HepG2 (cell line): Measurements from ENCODE around the gene GIMAP8. TPM values are rescaled to one million over a fixed set of nuclear protein-coding genes. Genes with fewer than 3 reads are reported as not detected.

Experiments
- ATAC-seq: fragments of 200-7000 bp; cut with Tn5 transposase; 3 replicates; pipeline ENCODE4 v1.9.1; 2020; ENCODE audit warnings: mild to moderate bottlenecking, moderate library complexity
- BruUV-seq: library from RNA; stranded (reverse); fragments of 400-500 nt; replicated peaks from 2 replicates; lab custom pipeline; 2021; lab: Mats Ljungman, UMichigan
- CTCF ChIA-PET: fragments of 300-600 bp; formaldehyde crosslinking; extraction: SDS; loops from one replicate; lab custom pipeline; 2021; ENCODE audit warnings: low total read pairs, inconsistent platforms, low intra/inter-chr PET ratio; lab: Yijun Ruan, JAX
- POLR2A ChIA-PET: fragments of 350-600 bp; sonication (Branson Sonifier 250); formaldehyde crosslinking; loops from one replicate; lab custom pipeline; 2020; ENCODE audit warnings: antibody characterized with exemption, inconsistent platforms; lab: Yijun Ruan, JAX
- DNase-seq: peaks from one replicate; pipeline ENCODE4 v3.0.0-alpha.2; 2015; ENCODE audit warnings: low spot score
- FAIRE-seq: peaks from 3 replicates; lab custom pipeline; 2011; peaks lifted over from hg19 to GRCh38; lab: Jason Lieb, UNC
- H2AFZ ChIP-seq: one replicate; pipeline ENCODE4 v1.6.1; 2011; ENCODE audit warnings: low read length, inconsistent platforms
- H3K27ac ChIP-seq: fragments of 300-600 bp; 3 replicates; pipeline ENCODE4 v1.8.0; 2011; ENCODE audit warnings: mixed run types, mild to moderate bottlenecking, mixed read lengths, low read length, inconsistent platforms; ENCODE audit not compliant: insufficient read depth; ENCODE audit errors: extremely low read length
- H3K27me3 ChIP-seq, 2 experiments: fragments of 200-600 bp in 1 of 2; 2 replicates in 1 of 2; 3 replicates in 1 of 2; pipeline versions ENCODE4 v1.6.0 to v1.8.0; 2011; ENCODE audit warnings: low read length in 2 of 2, mild to moderate bottlenecking in 2 of 2, moderate library complexity in 2 of 2, inconsistent platforms in 1 of 2; ENCODE audit not compliant: insufficient read depth in 2 of 2, control insufficient read depth in 1 of 2
- H3K36me3 ChIP-seq, 2 experiments: fragments of 200-600 bp in 1 of 2; replicated peaks in 1 of 2; 2 replicates in 1 of 2; 3 replicates in 1 of 2; pipeline versions ENCODE4 v1.5.1 to v1.8.0; 2011; ENCODE audit warnings: low read length in 2 of 2, inconsistent platforms in 1 of 2; ENCODE audit not compliant: insufficient read depth in 2 of 2, control insufficient read depth in 1 of 2
- H3K4me1 ChIP-seq: 2 replicates; pipeline ENCODE4 v1.5.1; 2012; ENCODE audit warnings: low read length, inconsistent platforms; ENCODE audit not compliant: insufficient read depth
- H3K4me2 ChIP-seq: 2 replicates; pipeline ENCODE4 v1.6.0; 2011; ENCODE audit warnings: low read depth, low read length, inconsistent platforms
- H3K4me3 ChIP-seq, 3 experiments: fragments of 200-600 bp in 1 of 3; sonication (generic), shearing (Covaris generic) in 1 of 3; replicated peaks in 1 of 3; 2 replicates each; pipeline ENCODE4 v1.5.1; 2011 to 2016; ENCODE audit warnings: low read length in 3 of 3, inconsistent platforms in 2 of 3, low read depth in 2 of 3, mild to moderate bottlenecking in 2 of 3, control low read depth in 1 of 3, mixed read lengths in 1 of 3; ENCODE audit not compliant: insufficient read depth in 1 of 3
- H3K79me2 ChIP-seq: one replicate; pipeline ENCODE4 v1.6.1; 2011; ENCODE audit warnings: low read length, inconsistent platforms; ENCODE audit not compliant: insufficient read depth
- H3K9ac ChIP-seq: 2 replicates; pipeline ENCODE4 v1.6.0; 2011; ENCODE audit warnings: mild to moderate bottlenecking, low read depth, low read length, inconsistent platforms; ENCODE audit not compliant: insufficient read depth
- H3K9me3 ChIP-seq: 2 replicates; pipeline ENCODE4 v1.5.1; 2012; ENCODE audit warnings: mild to moderate bottlenecking, low read length
- H4K20me1 ChIP-seq: 2 replicates; pipeline ENCODE4 v1.6.0; 2011; ENCODE audit warnings: inconsistent platforms, mild to moderate bottlenecking, low read length, moderate library complexity; ENCODE audit not compliant: insufficient read depth
- CEBPZ ChIP-seq: IDR thresholded peaks from 2 replicates; pipeline ENCODE4 v1.6.1; 2012; ENCODE audit warnings: low read length, improper control_type of control experiment
- DRAP1 ChIP-seq: IDR thresholded peaks from 2 replicates; pipeline ENCODE4 v1.6.1; 2016; ENCODE audit warnings: missing genetic modification reagents, missing compliant biosample characterization
- IRF1 ChIP-seq: sonication (generic); formaldehyde crosslinking; IDR thresholded peaks from 2 replicates; pipeline ENCODE4 v1.4.0; 2020; ENCODE audit warnings: low read depth, mild to moderate bottlenecking, missing genetic modification reagents
- JUNB ChIP-seq: sonication (generic); formaldehyde crosslinking; IDR thresholded peaks from 2 replicates; pipeline ENCODE4 v1.8.0; 2022; ENCODE audit warnings: missing genetic modification reagents, mild to moderate bottlenecking, borderline replicate concordance
- NFRKB ChIP-seq: fragments of 450-650 bp; IDR thresholded peaks from 2 replicates; pipeline ENCODE4 v1.6.1; 2017
- PRMT3 ChIP-seq: sonication (generic); formaldehyde crosslinking; IDR thresholded peaks from 2 replicates; pipeline ENCODE4 v1.8.1; 2022; ENCODE audit warnings: low read depth, mild to moderate bottlenecking, moderate library complexity, missing genetic modification reagents, borderline replicate concordance
- TGIF2 ChIP-seq: IDR thresholded peaks from 2 replicates; pipeline ENCODE4 v1.6.1; 2016; ENCODE audit warnings: control low read depth, missing compliant biosample characterization
- ZBTB21 ChIP-seq: sonication (generic); formaldehyde crosslinking; IDR thresholded peaks from 2 replicates; pipeline ENCODE4 v1.4.0; 2020; ENCODE audit warnings: missing genetic modification reagents
- ZNF256 ChIP-seq: sonication (generic); formaldehyde crosslinking; conservative IDR thresholded peaks from 2 replicates; pipeline ENCODE4 v1.4.0; 2020; ENCODE audit warnings: missing genetic modification reagents
- ZNF839 ChIP-seq: sonication (generic); formaldehyde crosslinking; IDR thresholded peaks from 2 replicates; pipeline ENCODE4 v1.4.0; 2020; ENCODE audit warnings: missing genetic modification reagents, mild to moderate bottlenecking, borderline replicate concordance
- ZSCAN25 ChIP-seq: sonication (generic); formaldehyde crosslinking; IDR thresholded peaks from 2 replicates; pipeline ENCODE4 v1.8.0; 2022; ENCODE audit warnings: mild to moderate bottlenecking, missing genetic modification reagents
- in situ Hi-C: cut with HindIII; loops from 2 replicates; pipeline ENCODE4 v1.10.0; 2017; ENCODE audit warnings: low pct_unique_long_range_greater_than_20kb; ENCODE audit not compliant: extremely low pct_ligation_motif_present
- intact Hi-C: fragments of 100-400 bp; cut with micrococcal nuclease; formaldehyde crosslinking; loops from one replicate; pipeline ENCODE4 v1.10.0; 2022; ENCODE audit not compliant: unreplicated experiment
- polyA plus RNA-seq, 8 experiments: library from polyadenylated mRNA; depleted of rRNA in 3 of 8; stranded (reverse) in 7 of 8; unstranded in 1 of 8; fragments of >200 nt; fragmentation: Illumina TruSeq in 4 of 8; extraction: Trizol in 4 of 8; gene quantifications; 2 replicates each; pipeline versions ENCODE4 v1.2.1 to v1.2.3, GENCODE V29; 2011 to 2016; ENCODE audit warnings: low read depth in 4 of 8, missing spikeins in 1 of 8, mixed read lengths in 1 of 8; ENCODE audit not compliant: insufficient read depth in 1 of 8
- total RNA-seq, 5 experiments: library from RNA; depleted of rRNA; stranded (reverse); fragments of >200 nt; fragmentation: Illumina TruSeq; extraction: Trizol; gene quantifications; 2 replicates each; pipeline ENCODE4 v1.2.3, GENCODE V29; 2016; ENCODE audit warnings: low read depth in 1 of 5
- TF ChIP-seq, protein P1 (sequence below): sonication (generic); formaldehyde crosslinking; IDR thresholded peaks from 2 replicates; pipeline ENCODE4 v1.5.1; 2020; ENCODE audit warnings: mild to moderate bottlenecking, missing genetic modification reagents, moderate library complexity
- TF ChIP-seq, protein P2 (sequence below): sonication (generic); formaldehyde crosslinking; IDR thresholded peaks from 2 replicates; pipeline ENCODE4 v1.4.0; 2020; ENCODE audit warnings: mild to moderate bottlenecking, missing genetic modification reagents
- TF ChIP-seq, protein P3 (sequence below): sonication (generic); formaldehyde crosslinking; IDR thresholded peaks from 2 replicates; pipeline ENCODE4 v1.4.0; 2020; ENCODE audit warnings: missing genetic modification reagents

The GIMAP8 gene
- total and polyA plus RNA-seq, 2 of the 13 experiments (the other 11 are each of a cell fraction or from before 2014, with no cell fraction given) = not detected

- Histone ChIP-seq H4K20me1 (no peaks in the 10 kb centered on the region), H3K27me3 (peaks cover 0 to 11% of the 10 kb centered on the region in 2 experiments; a peak in 3 of 5 replicates), H3K4me1 (no peaks in the 10 kb centered on the region), H3K9me3 (no peaks in the 10 kb centered on the region), H3K4me2 (no peak overlapping the region), H2AFZ (no peak overlapping the region), H3K4me3 (no peak overlapping the region), H3K36me3 (no peaks in the 10 kb centered on the region), H3K9ac (no peak overlapping the region), H3K79me2 (no peaks in the 10 kb centered on the region), H3K27ac (no peak overlapping the region)
- CTCF ChIA-PET = no interaction called here
- intact Hi-C loops = no loop called here
- DNase-seq = no peak
- no peak for ATAC-seq
- no peak for FAIRE-seq
- in situ Hi-C loops = no loop called here
- POLR2A ChIA-PET = no interaction called here
- BruUV-seq = no TSS peak
- TF ChIP-seq DRAP1 (CRISPR knock-in tag) (no peak), IRF1 (CRISPR knock-in tag) (no peak), PRMT3 (CRISPR knock-in tag) (no peak), ZBTB21 (CRISPR knock-in tag) (no peak), ZNF256 (CRISPR knock-in tag) (no peak), NFRKB (no peak), CEBPZ (no peak), JUNB (CRISPR knock-in tag) (no peak), ZSCAN25 (CRISPR knock-in tag) (no peak), ZNF839 (CRISPR knock-in tag) (no peak), TGIF2 (CRISPR knock-in tag) (no peak)
- TF ChIP-seq, protein P1, sequence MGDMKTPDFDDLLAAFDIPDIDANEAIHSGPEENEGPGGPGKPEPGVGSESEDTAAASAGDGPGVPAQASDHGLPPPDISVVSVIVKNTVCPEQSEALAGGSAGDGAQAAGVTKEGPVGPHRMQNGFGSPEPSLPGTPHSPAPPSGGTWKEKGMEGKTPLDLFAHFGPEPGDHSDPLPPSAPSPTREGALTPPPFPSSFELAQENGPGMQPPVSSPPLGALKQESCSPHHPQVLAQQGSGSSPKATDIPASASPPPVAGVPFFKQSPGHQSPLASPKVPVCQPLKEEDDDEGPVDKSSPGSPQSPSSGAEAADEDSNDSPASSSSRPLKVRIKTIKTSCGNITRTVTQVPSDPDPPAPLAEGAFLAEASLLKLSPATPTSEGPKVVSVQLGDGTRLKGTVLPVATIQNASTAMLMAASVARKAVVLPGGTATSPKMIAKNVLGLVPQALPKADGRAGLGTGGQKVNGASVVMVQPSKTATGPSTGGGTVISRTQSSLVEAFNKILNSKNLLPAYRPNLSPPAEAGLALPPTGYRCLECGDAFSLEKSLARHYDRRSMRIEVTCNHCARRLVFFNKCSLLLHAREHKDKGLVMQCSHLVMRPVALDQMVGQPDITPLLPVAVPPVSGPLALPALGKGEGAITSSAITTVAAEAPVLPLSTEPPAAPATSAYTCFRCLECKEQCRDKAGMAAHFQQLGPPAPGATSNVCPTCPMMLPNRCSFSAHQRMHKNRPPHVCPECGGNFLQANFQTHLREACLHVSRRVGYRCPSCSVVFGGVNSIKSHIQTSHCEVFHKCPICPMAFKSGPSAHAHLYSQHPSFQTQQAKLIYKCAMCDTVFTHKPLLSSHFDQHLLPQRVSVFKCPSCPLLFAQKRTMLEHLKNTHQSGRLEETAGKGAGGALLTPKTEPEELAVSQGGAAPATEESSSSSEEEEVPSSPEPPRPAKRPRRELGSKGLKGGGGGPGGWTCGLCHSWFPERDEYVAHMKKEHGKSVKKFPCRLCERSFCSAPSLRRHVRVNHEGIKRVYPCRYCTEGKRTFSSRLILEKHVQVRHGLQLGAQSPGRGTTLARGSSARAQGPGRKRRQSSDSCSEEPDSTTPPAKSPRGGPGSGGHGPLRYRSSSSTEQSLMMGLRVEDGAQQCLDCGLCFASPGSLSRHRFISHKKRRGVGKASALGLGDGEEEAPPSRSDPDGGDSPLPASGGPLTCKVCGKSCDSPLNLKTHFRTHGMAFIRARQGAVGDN (CRISPR knock-in tag) = no peak
- TF ChIP-seq, protein P2, sequence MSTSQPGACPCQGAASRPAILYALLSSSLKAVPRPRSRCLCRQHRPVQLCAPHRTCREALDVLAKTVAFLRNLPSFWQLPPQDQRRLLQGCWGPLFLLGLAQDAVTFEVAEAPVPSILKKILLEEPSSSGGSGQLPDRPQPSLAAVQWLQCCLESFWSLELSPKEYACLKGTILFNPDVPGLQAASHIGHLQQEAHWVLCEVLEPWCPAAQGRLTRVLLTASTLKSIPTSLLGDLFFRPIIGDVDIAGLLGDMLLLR (CRISPR knock-in tag) = no peak
- TF ChIP-seq, protein P3, sequence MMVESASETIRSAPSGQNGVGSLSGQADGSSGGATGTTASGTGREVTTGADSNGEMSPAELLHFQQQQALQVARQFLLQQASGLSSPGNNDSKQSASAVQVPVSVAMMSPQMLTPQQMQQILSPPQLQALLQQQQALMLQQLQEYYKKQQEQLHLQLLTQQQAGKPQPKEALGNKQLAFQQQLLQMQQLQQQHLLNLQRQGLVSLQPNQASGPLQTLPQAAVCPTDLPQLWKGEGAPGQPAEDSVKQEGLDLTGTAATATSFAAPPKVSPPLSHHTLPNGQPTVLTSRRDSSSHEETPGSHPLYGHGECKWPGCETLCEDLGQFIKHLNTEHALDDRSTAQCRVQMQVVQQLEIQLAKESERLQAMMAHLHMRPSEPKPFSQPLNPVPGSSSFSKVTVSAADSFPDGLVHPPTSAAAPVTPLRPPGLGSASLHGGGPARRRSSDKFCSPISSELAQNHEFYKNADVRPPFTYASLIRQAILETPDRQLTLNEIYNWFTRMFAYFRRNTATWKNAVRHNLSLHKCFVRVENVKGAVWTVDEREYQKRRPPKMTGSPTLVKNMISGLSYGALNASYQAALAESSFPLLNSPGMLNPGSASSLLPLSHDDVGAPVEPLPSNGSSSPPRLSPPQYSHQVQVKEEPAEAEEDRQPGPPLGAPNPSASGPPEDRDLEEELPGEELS = no peak
These were observed 12.0 kb downstream of the GIMAP8 start for GRCh38 chr7:150462413-150462812.
